ENCODE results near the gene HSPA1A.

The HSPA1A gene

GRCh38 chr6:31864818-31865204, 49.5 kb downstream of the HSPA1A start:
- Histone ChIP-seq H3K4me3 (ENCODE audit: low read depth, low read length, poor library complexity, severe bottlenecking) (no peak overlapping the region), H3K9me3 (ENCODE audit: low read length) (no peaks in the 10 kb centered on the region), H3K9me2 (ENCODE audit: low read depth, low read length) (no peaks in the 10 kb centered on the region), H3K4me2 (ENCODE audit: low read length) (no peak overlapping the region), H3K79me2 (ENCODE audit: insufficient read depth, low read length) (no peaks in the 10 kb centered on the region), H3K27ac (ENCODE audit: low read depth, low read length, poor library complexity, severe bottlenecking) (no peak overlapping the region), H3K36me3 (ENCODE audit: insufficient read depth, low read length) (peaks cover 13% of the 10 kb centered on the region), H2AFZ (ENCODE audit: low read length) (no peak overlapping the region), H3K4me1 (ENCODE audit: insufficient read depth, low read length, severe bottlenecking) (peaks cover 26% of the 10 kb centered on the region), H3K9ac (ENCODE audit: low read length) (no peak overlapping the region), H4K20me1 (ENCODE audit: insufficient read depth, low read length) (no peaks in the 10 kb centered on the region), H3F3A (ENCODE audit: insufficient read depth, low read length) (no peaks in the 10 kb centered on the region), H3K27me3 (ENCODE audit: insufficient read depth, low read length) (no peaks in the 10 kb centered on the region)
- TF ChIP-seq EZH2 (IDR thresholded peaks at IDR 0.05; ENCODE audit: borderline replicate concordance, low read length) (no peak), CTCF (IDR thresholded peaks at IDR 0.05; ENCODE audit: low read length) (no peak)

- Histone ChIP-seq H3K4me3 (ENCODE audit: low read depth, low read length, poor library complexity, severe bottlenecking) (no peak overlapping the region), H3K9ac (ENCODE audit: low read length) (no peak overlapping the region), H3K27me3 (ENCODE audit: insufficient read depth, low read length) (no peaks in the 10 kb centered on the region), H3K9me3 (ENCODE audit: low read length) (no peaks in the 10 kb centered on the region), H3K4me2 (ENCODE audit: low read length) (no peak overlapping the region), H4K20me1 (ENCODE audit: insufficient read depth, low read length) (no peaks in the 10 kb centered on the region), H3K36me3 (ENCODE audit: insufficient read depth, low read length) (peaks cover 7% of the 10 kb centered on the region; the same call in 1 of the 2 replicates), H3K9me2 (ENCODE audit: low read depth, low read length) (no peaks in the 10 kb centered on the region), H3K4me1 (ENCODE audit: insufficient read depth, low read length, severe bottlenecking) (peaks cover 26% of the 10 kb centered on the region), H3F3A (ENCODE audit: insufficient read depth, low read length) (no peaks in the 10 kb centered on the region), H3K27ac (ENCODE audit: low read depth, low read length, poor library complexity, severe bottlenecking) (no peak overlapping the region), H3K79me2 (ENCODE audit: insufficient read depth, low read length) (no peaks in the 10 kb centered on the region), H2AFZ (ENCODE audit: low read length) (no peak overlapping the region)
- TF ChIP-seq CTCF (IDR thresholded peaks at IDR 0.05; ENCODE audit: low read length) (no peak), EZH2 (IDR thresholded peaks at IDR 0.05; ENCODE audit: borderline replicate concordance, low read length) (no peak)
Observed at GRCh38 chr6:31865205-31866118, 50.1 kb downstream of the HSPA1A start.

All from OCI-LY1 (cell line).